Natural killer cell (primary cell): ENCODE measurements around the gene CPPED1. TPM values are rescaled to one million over a fixed set of nuclear protein-coding genes. Genes with fewer than 3 reads are reported as not detected.

Source experiments
- ATAC-seq, 3 donors: fragments of 150-1000 bp in 2 of 3; fragments of 200-7000 bp in 1 of 3; cut with Tn5 transposase; 1 replicate in 1 of 3; 2 replicates in 2 of 3; pipeline ENCODE4 v1.10.0; 2021; ENCODE audit warnings: mild to moderate bottlenecking in 2 of 3, moderate library complexity in 2 of 3
- DNase-seq, 2 donors: peaks; one replicate each; pipeline versions ENCODE4 v3.0.0 to v3.0.0-alpha.2; 2013 to 2021; ENCODE audit warnings: mixed read lengths in 1 of 2
- H3K27ac ChIP-seq: one replicate; pipeline ENCODE4 v1.5.1; 2013; ENCODE audit warnings: mild to moderate bottlenecking, low read length
- H3K27me3 ChIP-seq: one replicate; pipeline ENCODE4 v1.6.1; 2013; ENCODE audit warnings: low read length; ENCODE audit not compliant: control insufficient read depth, insufficient read depth
- H3K36me3 ChIP-seq: one replicate; pipeline ENCODE4 v1.6.1; 2013; ENCODE audit warnings: low read length; ENCODE audit not compliant: control insufficient read depth, insufficient read depth
- H3K4me1 ChIP-seq: one replicate; pipeline ENCODE4 v1.6.1; 2013; ENCODE audit warnings: low read length; ENCODE audit not compliant: control insufficient read depth, insufficient read depth
- H3K4me3 ChIP-seq: one replicate; pipeline ENCODE4 v1.5.1; 2013; ENCODE audit warnings: low read length
- H3K9me3 ChIP-seq: one replicate; pipeline ENCODE4 v1.6.1; 2013; ENCODE audit warnings: low read length; ENCODE audit not compliant: control insufficient read depth, insufficient read depth
- H3K27ac Mint-ChIP-seq, 2 donors: one replicate each; pipeline ENCODE4 v1.8.0; 2022; ENCODE audit warnings: mild to moderate bottlenecking in 2 of 2, mixed read lengths in 2 of 2, moderate library complexity in 1 of 2
- H3K27me3 Mint-ChIP-seq, 2 donors: one replicate each; pipeline ENCODE4 v1.8.0; 2022; ENCODE audit warnings: low read depth in 2 of 2, mixed read lengths in 2 of 2
- H3K36me3 Mint-ChIP-seq: one replicate; pipeline ENCODE4 v1.8.0; 2022; ENCODE audit warnings: mixed read lengths
- H3K4me1 Mint-ChIP-seq, 2 donors: one replicate each; pipeline ENCODE4 v1.8.0; 2022; ENCODE audit warnings: mixed read lengths in 2 of 2
- H3K4me3 Mint-ChIP-seq: one replicate; pipeline ENCODE4 v1.8.0; 2022; ENCODE audit warnings: mild to moderate bottlenecking, moderate library complexity, mixed read lengths
- H3K9me3 Mint-ChIP-seq, 2 donors: one replicate each; pipeline ENCODE4 v1.8.0; 2022; ENCODE audit warnings: mixed read lengths in 2 of 2
- WGBS: methylation state at CpG from one replicate; pipeline ENCODE4 v1.1.7; 2013; ENCODE audit warnings: missing lambda C conversion rate; ENCODE audit not compliant: insufficient coverage; 5-methylcytosine and 5-hydroxymethylcytosine counted together
- intact Hi-C: fragments of 100-400 bp; cut with micrococcal nuclease; formaldehyde crosslinking; loops from one replicate; pipeline ENCODE4 v1.14.2; 2022
- total RNA-seq, 4 donors: library from RNA; stranded (reverse); fragments of 120-200 nt in 1 of 4; gene quantifications; one replicate each; pipeline versions ENCODE4 v1.2.3 to v1.2.4, GENCODE V29; 2013 to 2022
- TF ChIP-seq, protein P1 (sequence below): fragments of 200-600 bp; IDR thresholded peaks from one replicate; pipeline ENCODE4 v1.8.0; 2022; ENCODE audit warnings: antibody characterized with exemption

CPPED1 gene
- total RNA-seq, 3 donors from 2014 or later (not counting 1 experiment from before 2014, with no cell fraction given): 10.3 to 18.3 (median 16.4) TPM

DNA sequence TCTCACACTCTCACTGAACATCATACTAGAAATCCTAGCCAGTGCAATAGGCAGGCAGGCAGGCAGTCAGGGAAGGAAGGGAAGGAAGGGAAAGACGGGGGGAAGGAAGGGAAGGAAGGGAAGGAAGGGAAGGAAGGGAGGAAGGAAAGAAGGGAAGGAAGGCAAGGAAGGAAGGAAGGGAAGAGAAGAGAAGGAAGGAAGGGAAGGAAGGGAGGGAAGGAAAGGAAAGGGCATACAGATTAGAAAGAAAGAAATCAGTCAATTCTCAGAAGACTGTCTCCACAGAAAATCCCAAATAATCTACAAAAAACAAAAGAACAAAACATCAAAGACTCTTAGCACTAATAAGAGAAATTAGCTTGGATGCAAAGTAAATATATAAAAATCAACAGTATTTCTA is 93.9 kb downstream of the CPPED1 start:
- no peaks in the 10 kb centered on the region for H3K4me1 ChIP-seq
- Mint-ChIP-seq H3K4me3 (no peak overlapping the region), H3K27me3 (peaks cover 0 to 6% of the 10 kb centered on the region in 2 donors), H3K27ac (no peak overlapping the region), H3K9me3 (no peaks in the 10 kb centered on the region), H3K4me1 (peaks cover 0 to 5% of the 10 kb centered on the region in 2 donors), H3K36me3 (peaks cover 6% of the 10 kb centered on the region)
- no peaks in the 10 kb centered on the region for H3K27me3 ChIP-seq
- intact Hi-C loops: no loop called here
- ATAC-seq (no peak), DNase-seq (no peak)
- no peak overlapping the region for H3K4me3 ChIP-seq
- no peaks in the 10 kb centered on the region for H3K36me3 ChIP-seq
- H3K27ac ChIP-seq: no peak overlapping the region
- H3K9me3 ChIP-seq: no peaks in the 10 kb centered on the region
- 83% methylated on average over 1 of the region's 1 CpG for WGBS
- TF ChIP-seq, protein P1, sequence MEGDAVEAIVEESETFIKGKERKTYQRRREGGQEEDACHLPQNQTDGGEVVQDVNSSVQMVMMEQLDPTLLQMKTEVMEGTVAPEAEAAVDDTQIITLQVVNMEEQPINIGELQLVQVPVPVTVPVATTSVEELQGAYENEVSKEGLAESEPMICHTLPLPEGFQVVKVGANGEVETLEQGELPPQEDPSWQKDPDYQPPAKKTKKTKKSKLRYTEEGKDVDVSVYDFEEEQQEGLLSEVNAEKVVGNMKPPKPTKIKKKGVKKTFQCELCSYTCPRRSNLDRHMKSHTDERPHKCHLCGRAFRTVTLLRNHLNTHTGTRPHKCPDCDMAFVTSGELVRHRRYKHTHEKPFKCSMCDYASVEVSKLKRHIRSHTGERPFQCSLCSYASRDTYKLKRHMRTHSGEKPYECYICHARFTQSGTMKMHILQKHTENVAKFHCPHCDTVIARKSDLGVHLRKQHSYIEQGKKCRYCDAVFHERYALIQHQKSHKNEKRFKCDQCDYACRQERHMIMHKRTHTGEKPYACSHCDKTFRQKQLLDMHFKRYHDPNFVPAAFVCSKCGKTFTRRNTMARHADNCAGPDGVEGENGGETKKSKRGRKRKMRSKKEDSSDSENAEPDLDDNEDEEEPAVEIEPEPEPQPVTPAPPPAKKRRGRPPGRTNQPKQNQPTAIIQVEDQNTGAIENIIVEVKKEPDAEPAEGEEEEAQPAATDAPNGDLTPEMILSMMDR: no peak

DNA sequence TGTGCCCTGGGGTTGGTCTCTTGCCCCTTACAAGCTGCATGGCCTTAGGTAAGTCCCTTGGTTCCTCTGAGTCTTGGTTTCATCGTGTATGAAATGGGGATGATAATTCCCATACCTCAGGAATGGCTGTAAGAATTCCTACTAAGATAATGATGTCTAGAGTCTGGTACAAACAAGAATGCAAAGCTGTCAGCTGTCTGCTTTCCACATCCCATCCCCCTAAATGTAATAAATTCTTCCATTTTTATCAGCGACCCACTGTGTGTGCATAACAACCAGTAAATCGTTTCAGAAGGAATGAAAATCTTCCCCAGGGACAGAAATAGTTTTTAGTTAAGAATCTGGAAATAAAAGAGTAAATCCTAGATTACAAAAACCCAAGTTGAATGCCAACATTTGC is 95.4 kb downstream of the CPPED1 start:
- no peaks in the 10 kb centered on the region for H3K9me3 ChIP-seq
- peaks cover 0 to 6% of the 10 kb centered on the region in 2 donors for H3K27me3 Mint-ChIP-seq
- H3K4me3 Mint-ChIP-seq: no peak overlapping the region
- TF ChIP-seq, protein P1: no peak
- no peaks in the 10 kb centered on the region for H3K36me3 Mint-ChIP-seq
- H3K27me3 ChIP-seq: no peaks in the 10 kb centered on the region
- H3K4me1 ChIP-seq: no peaks in the 10 kb centered on the region
- no peak for ATAC-seq
- no peaks in the 10 kb centered on the region for H3K9me3 Mint-ChIP-seq
- WGBS: 100% methylated on average over 1 of the region's 3 CpGs
- H3K27ac ChIP-seq: no peak overlapping the region
- no peaks in the 10 kb centered on the region for H3K36me3 ChIP-seq
- H3K4me3 ChIP-seq: no peak overlapping the region
- intact Hi-C loops: no loop called here
- no peak for DNase-seq
- no peak overlapping the region for H3K27ac Mint-ChIP-seq
- H3K4me1 Mint-ChIP-seq: peaks cover 0 to 5% of the 10 kb centered on the region in 2 donors

DNA sequence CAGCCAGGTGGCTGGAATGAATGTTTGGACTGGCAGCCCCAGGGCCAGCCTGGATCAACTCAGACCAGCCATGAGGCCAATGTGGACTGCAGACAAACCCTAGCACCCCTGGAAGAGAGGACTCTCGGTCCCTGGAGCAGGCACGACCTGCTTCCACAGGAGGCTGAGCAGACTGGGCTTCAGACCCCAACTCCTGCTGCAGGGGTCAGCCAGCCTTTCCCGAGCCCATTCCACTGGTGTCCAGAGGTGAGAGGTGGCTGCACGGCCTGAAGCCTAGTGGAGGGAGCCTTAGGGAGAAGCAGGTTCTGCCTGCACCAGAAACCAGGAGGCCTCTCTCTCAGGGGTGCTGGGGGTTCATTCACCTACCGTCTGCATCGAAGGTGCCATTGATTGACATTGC is 97.1 kb downstream of the CPPED1 start:
- no peak overlapping the region for H3K4me3 ChIP-seq
- H3K27me3 ChIP-seq: no peaks in the 10 kb centered on the region
- 93% methylated on average over 6 of the region's 6 CpGs for whole genome bisulfite sequencing
- DNase-seq: no peak
- H3K9me3 ChIP-seq: no peaks in the 10 kb centered on the region
- Mint-ChIP-seq H3K4me1 (peaks cover 0 to 5% of the 10 kb centered on the region in 2 donors), H3K9me3 (no peaks in the 10 kb centered on the region), H3K36me3 (no peaks in the 10 kb centered on the region), H3K27ac (no peak overlapping the region), H3K4me3 (no peak overlapping the region), H3K27me3 (peaks cover 0 to 6% of the 10 kb centered on the region in 2 donors)
- TF ChIP-seq, protein P1: no peak
- no peaks in the 10 kb centered on the region for H3K4me1 ChIP-seq
- intact Hi-C loops: no loop called here
- no peak overlapping the region for H3K27ac ChIP-seq
- no peaks in the 10 kb centered on the region for H3K36me3 ChIP-seq
- ATAC-seq: no peak

DNA sequence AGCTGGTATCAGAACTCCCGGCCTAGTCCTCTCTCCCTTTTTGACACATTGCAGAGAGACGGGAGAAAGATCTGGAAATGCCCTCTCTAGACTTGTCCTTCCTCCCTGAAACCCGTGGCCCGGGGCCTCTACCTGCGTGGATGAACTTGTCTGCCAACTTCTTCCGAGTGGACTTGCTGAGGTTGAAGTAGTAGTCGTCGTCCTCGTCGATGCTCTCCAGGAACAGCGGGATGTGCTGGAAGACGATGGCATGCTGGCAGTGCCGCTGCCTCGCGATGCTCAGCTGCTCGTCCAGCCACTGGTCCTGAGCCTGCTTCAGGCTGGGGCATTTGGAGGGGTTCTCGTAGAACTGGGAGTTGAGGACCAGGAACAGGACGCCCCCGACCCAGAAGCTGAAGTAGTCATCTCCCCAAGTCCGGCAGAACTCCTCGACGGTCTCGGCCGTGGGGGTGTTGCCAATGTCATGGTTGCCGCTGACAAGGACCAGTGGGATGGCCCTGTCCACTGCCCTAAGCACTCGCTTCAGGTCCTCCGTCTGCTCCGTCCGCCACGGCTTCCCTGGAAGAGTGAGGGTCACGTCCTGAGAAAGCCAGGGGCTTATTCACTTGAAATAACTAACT is 99.1 kb downstream of the CPPED1 start:
- no peaks in the 10 kb centered on the region for H3K4me1 ChIP-seq
- TF ChIP-seq, protein P1: no peak
- intact Hi-C loops: no loop called here
- WGBS: 97% methylated on average over 31 of the region's 31 CpGs
- H3K4me3 ChIP-seq: no peak overlapping the region
- no peaks in the 10 kb centered on the region for H3K9me3 ChIP-seq
- Mint-ChIP-seq H3K27ac (no peak overlapping the region), H3K9me3 (no peaks in the 10 kb centered on the region), H3K36me3 (no peaks in the 10 kb centered on the region), H3K4me3 (no peak overlapping the region), H3K4me1 (peaks cover 0 to 9% of the 10 kb centered on the region in 2 donors), H3K27me3 (peaks cover 0 to 6% of the 10 kb centered on the region in 2 donors)
- no peaks in the 10 kb centered on the region for H3K27me3 ChIP-seq
- no peak overlapping the region for H3K27ac ChIP-seq
- no peaks in the 10 kb centered on the region for H3K36me3 ChIP-seq
- DNase-seq: no peak
- ATAC-seq: no peak
